Renal cortical epithelial cell (primary cell): ENCODE results near the gene TCL1B. TPM values are rescaled to one million over a fixed set of nuclear protein-coding genes. Genes with fewer than 3 reads are reported as not detected.
"Not testable (repeated sequence)": the region's sequence is repeated elsewhere in the genome, so short reads cannot be mapped to it uniquely, and the experiment has no call there.

Experiments
- DNase-seq: peaks from one replicate; pipeline ENCODE4 v3.0.0-alpha.2; 2011; ENCODE audit warnings: low read depth
- total RNA-seq: library from RNA; depleted of rRNA; stranded (reverse); fragments of >200 nt; gene quantifications from 2 replicates; pipeline ENCODE4 v1.2.3, GENCODE V29; 2014

TCL1B gene
- total RNA-seq, 1 donor from 2014 or later, result not detected

DNA sequence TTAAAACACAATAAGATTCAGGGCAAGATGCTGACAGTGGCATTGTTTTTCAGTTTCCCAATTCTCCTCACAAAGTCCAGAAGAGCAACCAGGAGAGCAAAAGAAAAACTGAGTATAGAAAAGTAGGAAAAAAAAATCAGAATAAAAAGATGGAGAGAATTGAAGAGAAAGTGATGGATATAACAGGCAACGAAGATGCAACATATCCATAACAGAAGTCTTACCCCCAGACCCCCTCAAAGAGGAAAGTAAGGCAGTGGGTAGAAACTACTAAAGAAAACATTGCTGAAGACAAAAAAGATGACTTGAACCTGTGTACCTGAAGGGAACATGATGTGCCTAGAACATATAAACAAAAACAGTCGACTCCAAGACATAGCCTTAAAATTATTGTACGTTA is 17.1 kb downstream of the TCL1B start:
- DNase-seq, result no peak

DNA sequence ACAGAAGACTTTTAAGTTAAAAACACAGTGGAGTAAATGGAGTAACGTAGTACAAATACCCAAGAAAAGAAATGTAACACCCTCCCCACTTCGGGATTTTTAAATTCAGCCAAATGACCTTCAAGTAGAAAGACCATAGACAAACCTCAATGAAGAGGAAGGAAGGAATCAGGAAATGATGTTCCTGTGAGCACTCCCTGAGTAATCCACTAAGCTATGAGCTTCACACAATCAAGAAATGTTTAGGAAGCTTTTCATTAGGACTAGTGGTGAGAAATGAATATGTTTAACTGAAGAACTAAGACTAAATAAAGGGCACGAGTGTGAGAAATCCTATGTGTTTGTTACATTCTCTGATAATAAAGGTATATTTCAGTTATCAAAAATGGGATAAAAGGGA is 17.6 kb downstream of the TCL1B start:
- DNase-seq, result no peak

DNA sequence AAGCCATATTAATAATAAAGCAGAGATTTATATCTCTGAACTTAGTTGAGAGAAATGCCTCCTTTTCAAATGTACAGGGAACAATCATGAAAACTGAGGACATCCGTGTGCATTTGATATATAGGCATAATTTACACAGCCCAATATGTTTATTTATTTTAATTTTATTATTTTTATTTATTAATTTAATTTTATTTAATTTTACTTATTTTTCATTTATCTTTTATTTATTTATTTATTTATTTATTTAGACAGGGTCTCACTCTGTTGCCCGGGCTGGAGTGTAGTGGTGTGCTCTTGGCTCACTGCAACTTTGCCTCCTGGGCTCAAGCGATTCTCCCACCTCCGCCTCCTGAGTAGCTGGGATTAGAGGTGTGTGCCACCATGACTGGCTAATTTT is 19.3 kb downstream of the TCL1B start:
- DNase-seq, result no peak

DNA sequence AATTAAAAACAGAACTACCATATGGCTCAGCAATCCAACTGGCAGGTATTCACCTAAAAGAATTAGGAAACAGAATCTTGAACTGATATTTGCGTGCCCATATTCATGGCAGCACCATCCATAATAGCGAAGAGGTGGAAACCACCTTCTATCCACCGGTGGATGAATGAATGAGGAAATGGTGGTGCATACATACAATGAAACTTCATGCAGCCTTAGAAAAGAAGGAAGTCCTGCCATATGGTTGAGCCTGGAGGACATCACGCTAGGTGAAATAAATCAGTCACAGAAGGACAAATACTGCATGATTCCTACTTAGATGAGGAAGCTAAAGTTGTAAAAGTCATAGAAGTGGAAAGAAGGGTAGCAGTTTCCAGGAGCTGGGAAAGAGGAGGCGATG is 21.1 kb downstream of the TCL1B start:
- DNase-seq, result no peak

DNA sequence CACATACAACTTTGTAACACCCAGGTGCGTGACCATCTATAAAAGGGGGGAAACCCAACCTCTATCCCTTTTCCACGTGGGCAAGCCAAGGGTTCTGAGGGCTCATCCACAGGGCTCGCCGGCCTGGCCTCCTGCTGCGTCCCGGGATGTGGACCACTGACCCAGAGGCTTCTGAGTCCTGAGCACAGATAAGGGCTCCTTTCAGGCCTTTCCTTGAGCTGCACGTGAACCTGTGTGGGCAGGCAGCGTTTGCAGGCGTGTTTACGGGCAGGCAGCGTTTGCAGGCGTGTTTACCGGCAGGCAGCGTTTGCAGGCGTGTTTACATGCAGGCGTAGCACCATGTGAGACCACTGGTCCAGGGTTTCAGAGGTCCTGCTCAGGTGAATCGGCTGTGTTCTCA is 23.9 kb downstream of the TCL1B start:
- DNase-seq, result no peak

DNA sequence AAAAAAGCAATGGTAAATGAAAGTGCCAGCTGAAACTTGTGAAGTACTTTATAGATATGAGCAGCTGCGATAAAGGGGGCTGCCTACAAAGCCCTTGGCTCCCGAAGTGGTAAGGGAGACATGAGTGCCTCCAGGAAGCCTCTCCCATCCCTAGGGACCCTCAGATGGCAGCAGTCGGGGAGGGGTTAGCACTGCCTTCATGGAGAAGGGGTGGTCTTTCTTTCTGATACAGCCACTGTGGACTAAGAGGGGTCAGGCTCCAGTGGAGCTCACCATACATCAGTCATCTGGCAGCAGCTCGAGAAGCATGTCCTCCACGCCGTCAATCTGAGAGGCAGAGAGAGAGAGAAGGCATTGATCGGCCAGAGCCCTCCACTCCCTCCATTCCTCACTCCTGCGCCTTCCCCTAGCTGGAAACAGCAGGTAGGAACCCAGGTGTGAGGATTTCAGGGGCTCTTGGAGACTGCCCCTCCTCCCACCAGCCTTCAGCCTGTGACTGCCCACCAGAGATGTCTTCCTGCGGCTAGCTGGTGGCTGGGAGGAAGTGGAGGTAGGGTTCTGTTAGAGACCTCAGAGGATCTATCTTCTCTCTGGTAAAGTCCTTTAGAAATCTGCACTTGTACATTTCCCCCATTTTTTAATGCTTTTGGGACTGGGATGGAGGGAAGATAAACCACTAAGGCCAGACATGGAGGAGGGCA is 25.4 kb downstream of the TCL1B start:
- DNase-seq, result no peak

DNA sequence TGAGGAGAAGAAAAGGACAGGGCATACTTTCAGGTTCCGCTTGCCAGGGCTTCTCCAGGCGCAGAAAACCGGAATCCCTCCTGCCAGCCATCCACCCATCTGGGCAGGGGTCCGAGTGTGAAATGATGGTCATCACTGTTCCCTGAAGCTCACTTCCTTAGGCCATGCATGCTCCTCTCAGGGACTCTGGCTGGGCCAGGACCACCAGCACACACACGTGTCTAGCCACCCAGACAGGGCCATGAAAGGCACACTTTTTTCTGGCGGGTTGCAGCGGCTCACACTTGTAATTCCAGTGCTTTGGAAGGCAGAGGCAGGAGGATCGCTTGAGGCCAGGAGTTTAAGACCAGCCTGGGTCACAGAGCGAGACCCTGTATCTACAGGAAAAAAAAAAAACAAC is 26.2 kb downstream of the TCL1B start:
- no peak for DNase-seq

DNA sequence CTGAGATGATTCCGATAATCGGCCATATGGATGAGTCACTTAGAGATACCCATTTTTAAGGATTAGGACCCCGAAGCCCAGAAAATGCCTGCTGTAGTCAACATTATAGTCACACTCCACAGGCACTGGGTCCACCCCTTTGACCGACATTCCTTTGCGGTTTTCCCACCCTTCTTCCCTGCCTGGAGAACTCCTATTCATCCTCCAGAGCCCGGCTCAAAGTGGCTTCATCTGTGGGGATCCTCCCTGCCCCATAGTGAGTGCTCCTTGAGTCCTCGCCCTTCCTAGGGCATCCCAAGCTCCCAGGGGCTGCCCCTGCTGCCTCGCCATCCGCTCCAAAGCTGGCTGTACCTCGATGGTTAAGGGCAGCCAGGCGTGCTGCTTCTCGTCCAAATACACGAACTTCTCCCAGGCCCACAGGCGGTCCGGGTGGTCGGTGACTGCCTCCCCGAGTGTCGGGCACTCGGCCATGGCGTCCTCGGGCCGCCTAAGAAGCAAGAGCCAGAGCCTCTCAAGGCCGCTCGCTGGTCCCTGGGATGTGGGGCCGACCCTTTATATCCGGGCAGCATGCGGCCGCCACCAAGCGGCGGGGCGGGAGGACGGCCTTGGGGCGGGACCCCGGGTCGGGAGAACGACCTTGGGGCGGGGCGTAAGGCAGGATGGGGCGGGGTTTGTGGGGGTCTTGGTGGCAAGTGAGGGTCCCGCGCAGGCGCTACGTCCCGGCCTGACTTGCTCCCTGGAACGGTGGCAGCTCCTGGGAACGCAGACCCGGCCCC is 27.6 kb downstream of the TCL1B start, which contains the start of gene TCL1A:
Gene TCL1A (minus strand): TSS at position 530 of the 776 bp plus-strand sequence. CDS start 59 bp downstream, at position 471.
- no peak for DNase-seq

DNA sequence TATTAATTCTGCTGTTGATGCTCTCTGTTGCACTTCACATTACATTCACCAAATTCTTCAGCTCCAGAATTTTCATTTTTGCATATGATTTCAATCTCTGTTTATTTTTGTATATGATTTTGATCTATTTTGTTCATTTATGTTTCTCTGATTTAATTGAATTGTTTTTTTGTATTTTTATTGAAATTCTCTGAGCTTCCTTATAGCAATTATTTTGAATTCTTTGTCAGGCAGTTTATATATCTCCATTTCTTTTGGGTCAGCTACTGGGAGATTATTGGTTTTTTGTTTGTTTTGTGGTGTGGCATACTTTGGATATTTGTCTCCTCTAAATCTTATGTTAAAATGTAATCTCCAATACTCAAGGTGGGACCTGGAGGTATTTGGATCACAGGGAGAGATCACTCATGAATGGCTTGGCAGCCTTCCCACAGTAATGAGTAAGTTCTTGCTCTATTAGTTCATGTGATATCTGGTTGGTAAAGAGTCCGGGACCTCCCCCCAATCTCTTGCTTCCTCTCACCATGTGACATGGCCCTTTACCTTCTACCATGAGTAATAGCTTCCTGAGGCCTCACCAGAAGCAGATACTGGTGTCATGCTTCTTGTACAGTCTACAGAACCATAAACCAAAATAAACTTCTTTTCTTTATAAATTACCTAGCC is 36.4 kb downstream of the TCL1B start:
- DNase-seq, result peak; percentile 6

DNA sequence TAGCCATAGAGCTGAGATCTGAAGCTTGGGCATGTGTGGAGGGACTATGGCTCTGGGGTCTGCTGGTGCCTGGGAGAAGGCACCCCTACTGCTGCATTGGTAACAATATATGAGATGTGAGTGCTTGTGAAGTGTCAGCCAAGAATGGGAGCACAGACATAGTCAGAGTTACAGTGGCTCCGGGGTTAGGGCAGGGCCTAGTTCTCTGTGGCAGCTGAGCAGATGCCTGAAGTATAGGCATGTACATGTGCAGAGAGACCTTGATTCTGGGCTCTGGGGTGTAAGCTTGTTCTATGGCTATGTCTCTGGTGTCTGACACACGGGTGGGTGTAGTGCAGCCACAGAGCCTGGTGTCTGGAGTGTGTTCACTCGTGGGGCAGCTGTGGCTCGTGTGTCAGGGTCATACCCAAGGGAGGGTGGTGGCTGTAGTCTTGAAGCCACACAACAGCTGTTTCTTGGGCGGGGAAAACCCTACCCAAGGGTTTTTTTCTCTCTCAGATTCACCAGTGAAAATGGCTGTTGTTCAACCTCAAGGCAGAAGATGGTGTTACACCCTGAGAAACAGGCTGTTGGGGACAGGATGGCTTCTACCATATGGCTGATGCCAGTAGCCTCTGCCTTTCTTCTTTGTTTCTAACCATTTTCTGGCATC is 39.6 kb downstream of the TCL1B start:
- DNase-seq, result no peak

DNA sequence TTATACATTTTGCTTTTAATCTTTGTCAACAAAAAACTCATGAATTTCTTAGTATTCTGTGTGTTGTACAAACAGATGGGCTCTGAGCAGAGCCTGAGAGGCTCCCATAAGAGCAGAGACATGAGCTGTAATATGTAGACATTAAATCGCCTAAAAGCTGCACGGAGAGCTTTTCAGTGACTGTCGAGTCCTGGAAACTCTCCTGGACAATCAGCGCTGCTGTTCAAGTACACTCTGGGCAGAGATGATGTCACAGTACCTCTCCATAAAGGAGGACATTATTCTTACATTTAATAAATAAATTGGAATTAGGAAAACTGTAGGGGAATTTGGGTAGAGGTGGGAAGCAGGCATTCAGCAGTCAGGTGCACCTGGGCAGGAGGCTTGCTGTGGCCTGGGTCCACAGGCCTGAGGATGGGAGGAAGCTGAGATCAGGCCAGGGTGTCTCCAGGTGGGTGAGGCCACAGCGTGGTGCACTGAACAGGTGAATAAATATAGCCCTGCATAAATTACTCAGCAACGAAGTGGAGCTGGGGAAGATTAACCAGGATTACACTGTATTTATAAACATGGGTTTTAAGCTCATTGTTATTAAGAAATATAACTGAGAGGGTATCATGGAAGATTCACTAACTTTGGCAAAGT is 41.0 kb downstream of the TCL1B start:
- no peak for DNase-seq

DNA sequence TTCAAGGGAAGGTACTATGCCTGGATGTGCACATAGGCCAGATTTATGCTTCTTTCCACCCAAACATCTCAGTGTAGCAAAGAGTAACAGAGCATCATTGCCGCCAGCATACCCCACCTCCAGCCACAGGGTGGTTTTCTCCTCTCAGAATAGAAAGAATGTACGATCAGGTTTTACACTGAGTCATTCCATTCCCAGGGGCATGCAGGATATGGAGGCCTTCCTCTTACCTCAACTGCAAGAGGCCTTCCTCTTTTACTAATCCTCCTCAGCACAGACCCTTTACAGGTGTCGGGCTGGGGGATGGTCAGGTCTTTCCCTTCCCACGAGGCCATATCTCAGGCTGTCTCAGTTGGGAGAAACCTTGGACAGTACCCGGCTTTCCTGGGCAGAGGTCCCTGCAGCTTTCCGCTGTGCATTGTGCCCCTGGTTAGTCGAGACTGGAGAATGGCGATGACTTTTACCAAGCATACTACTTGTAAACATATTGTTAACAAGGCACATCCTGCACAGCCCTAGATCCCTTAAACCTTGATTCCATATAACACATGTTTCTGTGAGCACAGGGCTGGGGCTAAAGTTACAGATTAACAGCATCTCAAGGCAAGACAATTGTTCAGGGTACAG is 43.3 kb downstream of the TCL1B start:
- not testable (repeated sequence) for DNase-seq

DNA sequence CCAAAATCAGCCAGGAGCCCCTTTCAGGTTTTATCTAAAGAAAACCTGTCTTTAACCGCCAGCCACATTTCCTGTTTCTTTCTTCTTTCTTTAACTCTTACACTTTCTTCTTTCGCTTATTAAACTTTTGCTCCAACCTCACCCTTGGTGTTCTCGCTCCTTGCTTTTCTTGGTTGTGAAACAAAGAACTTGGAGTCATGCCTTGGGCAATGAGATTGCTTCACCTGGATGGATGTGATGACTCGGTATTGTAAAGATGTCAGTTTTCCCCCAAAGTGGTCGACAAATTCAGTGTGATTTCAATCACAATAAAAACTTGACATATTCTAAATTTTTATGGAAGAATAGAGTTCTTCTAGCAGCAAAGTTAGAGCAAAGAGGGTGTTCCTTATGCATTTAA is 43.9 kb downstream of the TCL1B start:
- no peak for DNase-seq

DNA sequence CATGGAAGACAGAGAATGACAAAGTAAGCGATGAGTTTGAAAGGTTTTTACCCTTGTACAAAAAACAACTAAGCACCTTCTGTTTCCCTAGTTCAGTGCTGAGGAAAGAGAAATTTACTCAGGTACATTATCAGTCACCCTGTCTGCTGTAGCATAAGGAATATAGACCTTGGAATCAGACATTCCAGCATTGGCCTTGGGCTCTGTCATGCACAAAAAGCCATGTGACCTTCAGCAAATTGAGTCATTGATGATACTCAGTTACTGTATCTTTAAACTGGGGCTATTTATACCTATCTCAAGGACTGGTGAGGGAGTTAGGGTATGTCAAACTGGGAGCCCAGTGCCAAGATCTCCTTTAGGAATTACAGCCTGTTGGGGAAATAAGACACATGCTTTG is 47.0 kb downstream of the TCL1B start:
- DNase-seq, result no peak

DNA sequence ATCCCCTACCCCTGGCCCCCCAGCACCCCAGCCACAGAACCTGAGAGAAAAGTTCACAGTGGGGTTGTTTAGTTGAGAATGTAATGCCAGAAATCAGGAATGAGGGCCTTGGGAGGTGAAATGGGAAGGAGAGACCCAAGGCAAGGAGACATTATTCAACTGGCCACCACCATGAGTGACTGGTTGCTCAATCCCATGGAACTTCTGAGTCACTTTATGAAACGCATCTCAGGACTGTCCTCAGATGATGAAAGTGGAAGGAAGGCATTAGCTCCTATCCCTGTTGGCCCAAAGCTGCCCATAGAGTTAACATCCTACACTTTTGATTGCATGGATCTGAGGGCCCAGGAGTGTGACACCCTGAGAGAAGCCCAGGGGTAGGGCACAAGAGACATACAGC is 53.1 kb downstream of the TCL1B start:
- DNase-seq, result no peak

DNA sequence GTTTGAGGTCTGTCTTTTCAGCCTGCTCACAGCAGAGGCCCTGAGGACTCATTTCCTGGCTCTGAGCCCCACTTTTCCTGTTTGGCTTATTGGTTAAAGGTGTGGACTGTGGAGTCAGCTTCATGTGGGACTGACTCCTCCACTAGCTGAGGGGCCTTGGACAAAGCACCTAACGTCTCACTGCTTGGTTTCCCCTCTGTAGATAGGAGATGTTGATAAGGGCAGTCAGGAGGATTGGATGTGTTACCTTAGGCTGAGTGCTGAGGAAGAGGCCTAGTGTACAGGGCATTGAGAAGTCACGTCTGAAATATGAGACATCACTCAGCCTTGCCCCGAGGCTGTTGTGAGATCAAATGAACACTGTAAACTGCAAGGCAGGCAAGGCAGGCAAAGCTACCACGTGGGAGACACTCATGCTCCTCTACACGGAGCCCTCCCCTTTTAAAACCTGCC is 54.8 kb downstream of the TCL1B start:
- peak; percentile 33 for DNase-seq

DNA sequence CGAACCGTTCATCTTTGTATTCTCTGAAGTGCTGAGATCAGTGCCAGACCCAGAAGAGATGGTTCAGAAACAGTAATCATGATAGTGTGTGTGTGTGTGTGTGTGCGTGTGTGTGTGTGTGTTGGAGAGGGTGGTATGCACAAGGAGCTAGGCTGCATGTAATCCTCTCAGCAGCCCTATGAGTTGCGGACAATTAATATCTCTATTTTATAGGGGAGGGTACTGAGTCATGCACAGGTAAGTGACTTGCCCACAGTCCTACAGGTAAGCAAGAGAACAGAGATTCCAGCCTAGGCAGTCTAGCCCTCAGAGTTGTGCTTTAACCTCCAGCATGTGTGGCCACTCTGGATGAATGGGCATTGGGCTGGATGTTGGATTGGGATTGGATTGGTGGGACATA is 55.6 kb downstream of the TCL1B start:
- DNase-seq, result no peak
